ENCODE data around the gene UGGT2. TPM values are rescaled to one million over a fixed set of nuclear protein-coding genes. Genes with fewer than 3 reads are reported as not detected.

The UGGT2 gene
- total and polyA plus RNA-seq, 2 of the 13 experiments (the other 11 are each of a cell fraction or from before 2014, with no cell fraction given) = 13.2 to 27.1 TPM

DNA sequence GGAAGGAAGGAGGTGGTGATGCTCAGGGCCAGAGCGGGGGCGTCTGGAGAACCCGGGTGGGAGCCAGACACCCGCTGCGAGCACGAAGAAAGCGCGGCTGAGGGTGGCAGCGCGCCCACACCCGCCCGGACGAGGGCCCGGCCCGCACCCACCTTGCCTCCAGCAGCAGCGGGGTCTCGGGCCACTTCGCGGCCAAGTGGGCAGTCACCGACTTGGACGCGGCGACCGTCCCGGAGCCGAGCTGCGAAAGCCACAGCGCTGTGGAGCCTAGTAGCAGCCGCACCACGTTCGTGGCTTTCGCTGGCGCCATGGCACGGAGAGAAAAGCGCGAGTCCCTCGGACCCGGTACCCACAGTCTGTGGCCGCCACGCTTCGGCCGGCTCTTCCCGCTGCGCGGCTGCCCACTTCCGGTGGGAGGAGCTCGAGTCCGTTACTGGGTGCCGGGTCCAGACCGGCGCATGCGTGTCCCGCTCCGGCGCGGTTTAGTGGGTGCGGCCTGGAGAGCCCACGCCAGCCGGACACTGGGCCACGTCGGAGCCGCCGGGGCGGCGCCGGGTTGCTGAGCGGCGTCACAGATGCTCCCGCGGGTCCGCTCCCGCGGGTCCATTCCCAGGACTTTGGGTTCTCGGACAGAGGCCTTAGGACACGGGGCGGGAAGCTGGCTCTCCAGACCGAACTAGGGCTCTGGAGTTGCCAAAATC, at the start of gene UGGT2 (continued):
- TF ChIP-seq CCAR2 (optimal IDR thresholded peaks at IDR 0.05; ENCODE audit: low read depth, low read length) (no peak), MZF1 (CRISPR knock-in tag; IDR thresholded peaks at IDR 0.05; ENCODE audit: borderline replicate concordance) (no peak), HDAC1 (CRISPR knock-in tag; IDR thresholded peaks at IDR 0.05) (peak; percentile 94), THYN1 (CRISPR knock-in tag; IDR thresholded peaks at IDR 0.05; ENCODE audit: borderline replicate concordance, low read depth) (no peak), RXRB (CRISPR knock-in tag; IDR thresholded peaks at IDR 0.05; ENCODE audit: borderline replicate concordance) (peak; percentile 53; the same call in 1 of the 2 replicates), MEF2D (CRISPR knock-in tag; IDR thresholded peaks at IDR 0.05) (no peak), ZSCAN25 (CRISPR knock-in tag; IDR thresholded peaks at IDR 0.05) (peak; percentile 60), ZMYM2 (CRISPR knock-in tag; IDR thresholded peaks at IDR 0.05) (0 out of 2 replicates have a peak, but pooled peaks have one; percentile 24), ELF4 (CRISPR knock-in tag; IDR thresholded peaks at IDR 0.05; ENCODE audit: borderline replicate concordance) (peak; percentile 66; the same call in 1 of the 2 replicates), ZBTB38 (CRISPR knock-in tag; IDR thresholded peaks at IDR 0.05) (peak; percentile 63; the same call in 1 of the 2 replicates), RNF2 (conservative IDR thresholded peaks at IDR 0.05; ENCODE audit: low read depth) (peak; percentile 87; the same call in 1 of the 2 replicates)
- TF ChIP-seq, protein P1, sequence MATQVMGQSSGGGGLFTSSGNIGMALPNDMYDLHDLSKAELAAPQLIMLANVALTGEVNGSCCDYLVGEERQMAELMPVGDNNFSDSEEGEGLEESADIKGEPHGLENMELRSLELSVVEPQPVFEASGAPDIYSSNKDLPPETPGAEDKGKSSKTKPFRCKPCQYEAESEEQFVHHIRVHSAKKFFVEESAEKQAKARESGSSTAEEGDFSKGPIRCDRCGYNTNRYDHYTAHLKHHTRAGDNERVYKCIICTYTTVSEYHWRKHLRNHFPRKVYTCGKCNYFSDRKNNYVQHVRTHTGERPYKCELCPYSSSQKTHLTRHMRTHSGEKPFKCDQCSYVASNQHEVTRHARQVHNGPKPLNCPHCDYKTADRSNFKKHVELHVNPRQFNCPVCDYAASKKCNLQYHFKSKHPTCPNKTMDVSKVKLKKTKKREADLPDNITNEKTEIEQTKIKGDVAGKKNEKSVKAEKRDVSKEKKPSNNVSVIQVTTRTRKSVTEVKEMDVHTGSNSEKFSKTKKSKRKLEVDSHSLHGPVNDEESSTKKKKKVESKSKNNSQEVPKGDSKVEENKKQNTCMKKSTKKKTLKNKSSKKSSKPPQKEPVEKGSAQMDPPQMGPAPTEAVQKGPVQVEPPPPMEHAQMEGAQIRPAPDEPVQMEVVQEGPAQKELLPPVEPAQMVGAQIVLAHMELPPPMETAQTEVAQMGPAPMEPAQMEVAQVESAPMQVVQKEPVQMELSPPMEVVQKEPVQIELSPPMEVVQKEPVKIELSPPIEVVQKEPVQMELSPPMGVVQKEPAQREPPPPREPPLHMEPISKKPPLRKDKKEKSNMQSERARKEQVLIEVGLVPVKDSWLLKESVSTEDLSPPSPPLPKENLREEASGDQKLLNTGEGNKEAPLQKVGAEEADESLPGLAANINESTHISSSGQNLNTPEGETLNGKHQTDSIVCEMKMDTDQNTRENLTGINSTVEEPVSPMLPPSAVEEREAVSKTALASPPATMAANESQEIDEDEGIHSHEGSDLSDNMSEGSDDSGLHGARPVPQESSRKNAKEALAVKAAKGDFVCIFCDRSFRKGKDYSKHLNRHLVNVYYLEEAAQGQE (IDR thresholded peaks at IDR 0.05; ENCODE audit: borderline replicate concordance in 1 of 2, low read depth in 1 of 2, low read length in 2 of 2) = peak in 1 of 2 experiments; percentile 28; a peak in 1 of 4 replicates
- TF ChIP-seq, protein P2, sequence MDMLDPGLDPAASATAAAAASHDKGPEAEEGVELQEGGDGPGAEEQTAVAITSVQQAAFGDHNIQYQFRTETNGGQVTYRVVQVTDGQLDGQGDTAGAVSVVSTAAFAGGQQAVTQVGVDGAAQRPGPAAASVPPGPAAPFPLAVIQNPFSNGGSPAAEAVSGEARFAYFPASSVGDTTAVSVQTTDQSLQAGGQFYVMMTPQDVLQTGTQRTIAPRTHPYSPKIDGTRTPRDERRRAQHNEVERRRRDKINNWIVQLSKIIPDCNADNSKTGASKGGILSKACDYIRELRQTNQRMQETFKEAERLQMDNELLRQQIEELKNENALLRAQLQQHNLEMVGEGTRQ (IDR thresholded peaks at IDR 0.05; ENCODE audit: low read depth, low read length) = no peak
- TF ChIP-seq, protein P2 (CRISPR knock-in tag; IDR thresholded peaks at IDR 0.05; ENCODE audit: borderline replicate concordance) = 0 out of 2 replicates have a peak, but pooled peaks have one; percentile 23
- TF ChIP-seq, protein P3, sequence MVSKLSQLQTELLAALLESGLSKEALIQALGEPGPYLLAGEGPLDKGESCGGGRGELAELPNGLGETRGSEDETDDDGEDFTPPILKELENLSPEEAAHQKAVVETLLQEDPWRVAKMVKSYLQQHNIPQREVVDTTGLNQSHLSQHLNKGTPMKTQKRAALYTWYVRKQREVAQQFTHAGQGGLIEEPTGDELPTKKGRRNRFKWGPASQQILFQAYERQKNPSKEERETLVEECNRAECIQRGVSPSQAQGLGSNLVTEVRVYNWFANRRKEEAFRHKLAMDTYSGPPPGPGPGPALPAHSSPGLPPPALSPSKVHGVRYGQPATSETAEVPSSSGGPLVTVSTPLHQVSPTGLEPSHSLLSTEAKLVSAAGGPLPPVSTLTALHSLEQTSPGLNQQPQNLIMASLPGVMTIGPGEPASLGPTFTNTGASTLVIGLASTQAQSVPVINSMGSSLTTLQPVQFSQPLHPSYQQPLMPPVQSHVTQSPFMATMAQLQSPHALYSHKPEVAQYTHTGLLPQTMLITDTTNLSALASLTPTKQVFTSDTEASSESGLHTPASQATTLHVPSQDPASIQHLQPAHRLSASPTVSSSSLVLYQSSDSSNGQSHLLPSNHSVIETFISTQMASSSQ (IDR thresholded peaks at IDR 0.05; ENCODE audit: low read depth) = no peak
- TF ChIP-seq, protein P3 (CRISPR knock-in tag; IDR thresholded peaks at IDR 0.05; ENCODE audit: borderline replicate concordance) = peak; percentile 37; the same call in 1 of the 2 replicates
- TF ChIP-seq, protein P4, sequence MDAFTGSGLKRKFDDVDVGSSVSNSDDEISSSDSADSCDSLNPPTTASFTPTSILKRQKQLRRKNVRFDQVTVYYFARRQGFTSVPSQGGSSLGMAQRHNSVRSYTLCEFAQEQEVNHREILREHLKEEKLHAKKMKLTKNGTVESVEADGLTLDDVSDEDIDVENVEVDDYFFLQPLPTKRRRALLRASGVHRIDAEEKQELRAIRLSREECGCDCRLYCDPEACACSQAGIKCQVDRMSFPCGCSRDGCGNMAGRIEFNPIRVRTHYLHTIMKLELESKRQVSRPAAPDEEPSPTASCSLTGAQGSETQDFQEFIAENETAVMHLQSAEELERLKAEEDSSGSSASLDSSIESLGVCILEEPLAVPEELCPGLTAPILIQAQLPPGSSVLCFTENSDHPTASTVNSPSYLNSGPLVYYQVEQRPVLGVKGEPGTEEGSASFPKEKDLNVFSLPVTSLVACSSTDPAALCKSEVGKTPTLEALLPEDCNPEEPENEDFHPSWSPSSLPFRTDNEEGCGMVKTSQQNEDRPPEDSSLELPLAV (CRISPR knock-in tag; conservative IDR thresholded peaks at IDR 0.05; ENCODE audit: low read depth) = no peak
